GM23248 (cell line): ENCODE results near the gene GALNT2.

Experiments used
- EZH2 ChIP-seq: fragments of 200-600 bp; sonication (generic); IDR thresholded peaks from 2 replicates; pipeline ENCODE4 v1.6.1; 2018; ENCODE audit warnings: antibody characterized with exemption, mild to moderate bottlenecking; ENCODE audit not compliant: insufficient read depth, poor library complexity, severe bottlenecking
- EZH2phosphoT487 ChIP-seq: fragments of 200-600 bp; sonication (generic); IDR thresholded peaks from 2 replicates; pipeline ENCODE4 v1.6.1; 2018; ENCODE audit warnings: antibody characterized with exemption, moderate library complexity, mild to moderate bottlenecking, low read depth; ENCODE audit not compliant: insufficient read depth

GRCh38 chr1:230199034-230199433 lies 132.0 kb downstream of the GALNT2 start:
- TF ChIP-seq EZH2phosphoT487 (no peak), EZH2 (no peak)
